ENCODE data around the gene COX4I1. TPM values are rescaled to one million over a fixed set of nuclear protein-coding genes. Genes with fewer than 3 reads are reported as not detected.
A peak's percentile ranks its signal among the peaks of the same experiment; 100 is the strongest.

The COX4I1 gene
- total RNA-seq, 2 experiments from 2014 or later = 374 to 508 TPM

GRCh38 chr16:85770741-85771140 is 28.8 kb upstream of the COX4I1 start:
- no peaks in the 10 kb centered on the region for H3K9me3 Mint-ChIP-seq (ENCODE audit: low read depth)
- H3K4me1 Mint-ChIP-seq = no peaks in the 10 kb centered on the region
- no peak for ATAC-seq
- H3K4me3 Mint-ChIP-seq = no peak overlapping the region
- H3K27me3 Mint-ChIP-seq = no peaks in the 10 kb centered on the region
- POLR2A ChIA-PET = interaction anchor here (0.6 kb wide), 1 partner anchor 43 kb away, joined by 3 read pairs; no protein-coding TSS in a partner anchor
- H3K36me3 Mint-ChIP-seq (ENCODE audit: low read depth) = peaks cover 1% of the 10 kb centered on the region
- CTCF ChIA-PET = interaction anchor here (0.5 to 0.8 kb wide), 2 partner anchors 10 to 95 kb away, joined by 3 read pairs; no protein-coding TSS in a partner anchor
- no peak for DNase-seq
- H3K27ac Mint-ChIP-seq = no peak overlapping the region
- intact Hi-C loops (cut with DNase I, micrococcal nuclease) = no loop called here

GRCh38 chr16:85773044-85773443 is 26.5 kb upstream of the COX4I1 start:
- no peak for DNase-seq
- no peak for ATAC-seq
- H3K4me1 Mint-ChIP-seq = no peaks in the 10 kb centered on the region
- intact Hi-C loops (cut with DNase I, micrococcal nuclease) = no loop called here
- peaks cover 7% of the 10 kb centered on the region for H3K36me3 Mint-ChIP-seq (ENCODE audit: low read depth)
- no peaks in the 10 kb centered on the region for H3K9me3 Mint-ChIP-seq (ENCODE audit: low read depth)
- ChIA-PET CTCF (no interaction called here), POLR2A (no interaction called here)
- H3K4me3 Mint-ChIP-seq = no peak overlapping the region
- no peaks in the 10 kb centered on the region for H3K27me3 Mint-ChIP-seq
- H3K27ac Mint-ChIP-seq = no peak overlapping the region

GRCh38 chr16:85774136-85774535 is 25.4 kb upstream of the COX4I1 start:
- no peaks in the 10 kb centered on the region for H3K9me3 Mint-ChIP-seq (ENCODE audit: low read depth)
- ChIA-PET POLR2A (no interaction called here), CTCF (interaction anchor here (0.6 kb wide), 1 partner anchor 213 kb away, joined by 3 read pairs; no protein-coding TSS in a partner anchor)
- no peaks in the 10 kb centered on the region for H3K27me3 Mint-ChIP-seq
- peaks cover 3% of the 10 kb centered on the region for H3K4me1 Mint-ChIP-seq
- H3K36me3 Mint-ChIP-seq (ENCODE audit: low read depth) = peaks cover 12% of the 10 kb centered on the region
- DNase-seq = no peak
- no peak overlapping the region for H3K4me3 Mint-ChIP-seq
- ATAC-seq = no peak
- no peak overlapping the region for H3K27ac Mint-ChIP-seq
- intact Hi-C loops (cut with DNase I, micrococcal nuclease) = no loop called here

GRCh38 chr16:85774811-85775210 is 24.7 kb upstream of the COX4I1 start:
- no peaks in the 10 kb centered on the region for H3K9me3 Mint-ChIP-seq (ENCODE audit: low read depth)

GRCh38 chr16:85777583-85778310 is 21.7 kb upstream of the COX4I1 start:
- ChIA-PET POLR2A (interaction anchor here (0.7 kb wide), 1 partner anchor 141 kb away, joined by 3 read pairs; no protein-coding TSS in a partner anchor), CTCF (interaction anchor here (0.7 kb wide), 1 partner anchor 158 kb away, joined by 3 read pairs; no protein-coding TSS in a partner anchor)
- peaks cover 32% of the 10 kb centered on the region for H3K36me3 Mint-ChIP-seq (ENCODE audit: low read depth)
- H3K9me3 Mint-ChIP-seq (ENCODE audit: low read depth) = no peaks in the 10 kb centered on the region
- peaks cover 5% of the 10 kb centered on the region for H3K4me1 Mint-ChIP-seq
- H3K4me3 Mint-ChIP-seq = no peak overlapping the region
- DNase-seq (no peak), ATAC-seq (no peak)
- intact Hi-C loops (cut with DNase I, micrococcal nuclease) = no loop called here
- H3K27me3 Mint-ChIP-seq = no peaks in the 10 kb centered on the region
- no peak overlapping the region for H3K27ac Mint-ChIP-seq

More at GRCh38 chr16:85774811-85775210, 24.7 kb upstream of the COX4I1 start:
- peaks cover 17% of the 10 kb centered on the region for H3K36me3 Mint-ChIP-seq (ENCODE audit: low read depth)
- no peak overlapping the region for H3K27ac Mint-ChIP-seq
- no peak for ATAC-seq
- H3K27me3 Mint-ChIP-seq = no peaks in the 10 kb centered on the region
- H3K4me1 Mint-ChIP-seq = peaks cover 5% of the 10 kb centered on the region
- POLR2A ChIA-PET = no interaction called here
- intact Hi-C loops (cut with DNase I, micrococcal nuclease) = no loop called here
- H3K4me3 Mint-ChIP-seq = no peak overlapping the region
- DNase-seq = no peak
- CTCF ChIA-PET = no interaction called here

- Mint-ChIP-seq H3K27ac (no peak overlapping the region), H3K4me3 (no peak overlapping the region), H3K36me3 (ENCODE audit: low read depth) (peaks cover 32% of the 10 kb centered on the region), H3K9me3 (ENCODE audit: low read depth) (no peaks in the 10 kb centered on the region), H3K27me3 (no peaks in the 10 kb centered on the region), H3K4me1 (peaks cover 5% of the 10 kb centered on the region)
- intact Hi-C loops (cut with DNase I, micrococcal nuclease) = no loop called here
- POLR2A ChIA-PET = no interaction called here
- ATAC-seq (peak; percentile 86), DNase-seq (peak; percentile 61)
- CTCF ChIA-PET = interaction anchor here (0.6 kb wide), 1 partner anchor 671 kb away, joined by 3 read pairs; no protein-coding TSS in a partner anchor
These were observed 20.6 kb upstream of the COX4I1 start for GRCh38 chr16:85778873-85779272.

- intact Hi-C loops (cut with DNase I, micrococcal nuclease) = no loop called here
- POLR2A ChIA-PET = no interaction called here
These were observed 19.2 kb upstream of the COX4I1 start for GRCh38 chr16:85780281-85780680.

GRCh38 chr16:85781156-85781555 is 18.3 kb upstream of the COX4I1 start:
- Mint-ChIP-seq H3K27me3 (no peaks in the 10 kb centered on the region), H3K4me3 (no peak overlapping the region), H3K4me1 (peaks cover 5% of the 10 kb centered on the region), H3K27ac (no peak overlapping the region), H3K9me3 (ENCODE audit: low read depth) (no peaks in the 10 kb centered on the region), H3K36me3 (ENCODE audit: low read depth) (peaks cover 39% of the 10 kb centered on the region)
- POLR2A ChIA-PET = no interaction called here
- DNase-seq (no peak), ATAC-seq (no peak)
- intact Hi-C loops (cut with DNase I, micrococcal nuclease) = no loop called here
- CTCF ChIA-PET = no interaction called here

More at GRCh38 chr16:85780281-85780680, 19.2 kb upstream of the COX4I1 start:
- no peak overlapping the region for H3K4me3 Mint-ChIP-seq
- no peaks in the 10 kb centered on the region for H3K9me3 Mint-ChIP-seq (ENCODE audit: low read depth)
- DNase-seq (no peak), ATAC-seq (no peak)
- H3K27me3 Mint-ChIP-seq = no peaks in the 10 kb centered on the region
- CTCF ChIA-PET = no interaction called here
- no peak overlapping the region for H3K27ac Mint-ChIP-seq
- H3K4me1 Mint-ChIP-seq = peaks cover 5% of the 10 kb centered on the region
- H3K36me3 Mint-ChIP-seq (ENCODE audit: low read depth) = peaks cover 32% of the 10 kb centered on the region

- H3K4me3 Mint-ChIP-seq = no peak overlapping the region
- CTCF ChIA-PET = no interaction called here
- no peak overlapping the region for H3K27ac Mint-ChIP-seq
- ATAC-seq (no peak), DNase-seq (no peak)
- no peaks in the 10 kb centered on the region for H3K9me3 Mint-ChIP-seq (ENCODE audit: low read depth)
- H3K4me1 Mint-ChIP-seq = peaks cover 5% of the 10 kb centered on the region
- H3K27me3 Mint-ChIP-seq = no peaks in the 10 kb centered on the region
- intact Hi-C loops (cut with DNase I, micrococcal nuclease) = no loop called here
- peaks cover 42% of the 10 kb centered on the region for H3K36me3 Mint-ChIP-seq (ENCODE audit: low read depth)
- POLR2A ChIA-PET = no interaction called here
These were observed 17.7 kb upstream of the COX4I1 start for GRCh38 chr16:85781695-85782370.

GRCh38 chr16:85782451-85782850 is 17.0 kb upstream of the COX4I1 start:
- peaks cover 47% of the 10 kb centered on the region for H3K36me3 Mint-ChIP-seq (ENCODE audit: low read depth)
- peaks cover 5% of the 10 kb centered on the region for H3K4me1 Mint-ChIP-seq
- H3K4me3 Mint-ChIP-seq = no peak overlapping the region
- H3K27ac Mint-ChIP-seq = no peak overlapping the region
- intact Hi-C loops (cut with DNase I, micrococcal nuclease) = no loop called here
- no peaks in the 10 kb centered on the region for H3K27me3 Mint-ChIP-seq
- CTCF ChIA-PET = no interaction called here
- DNase-seq = no peak
- POLR2A ChIA-PET = no interaction called here
- no peak for ATAC-seq
- H3K9me3 Mint-ChIP-seq (ENCODE audit: low read depth) = no peaks in the 10 kb centered on the region

GRCh38 chr16:85783441-85783840 is 16.1 kb upstream of the COX4I1 start:
- no peaks in the 10 kb centered on the region for H3K27me3 Mint-ChIP-seq
- no peak for ATAC-seq
- intact Hi-C loops (cut with DNase I, micrococcal nuclease) = no loop called here
- H3K4me3 Mint-ChIP-seq = no peak overlapping the region
- no peak for DNase-seq
- H3K9me3 Mint-ChIP-seq (ENCODE audit: low read depth) = no peaks in the 10 kb centered on the region
- H3K27ac Mint-ChIP-seq = peak overlapping the region; percentile 13
- peaks cover 50% of the 10 kb centered on the region for H3K36me3 Mint-ChIP-seq (ENCODE audit: low read depth)
- H3K4me1 Mint-ChIP-seq = peaks cover 5% of the 10 kb centered on the region
- CTCF ChIA-PET = no interaction called here
- POLR2A ChIA-PET = no interaction called here

GRCh38 chr16:85784813-85785212 is 14.7 kb upstream of the COX4I1 start:
- Mint-ChIP-seq H3K27ac (no peak overlapping the region), H3K36me3 (ENCODE audit: low read depth) (peaks cover 49% of the 10 kb centered on the region), H3K9me3 (ENCODE audit: low read depth) (no peaks in the 10 kb centered on the region), H3K27me3 (no peaks in the 10 kb centered on the region), H3K4me1 (peaks cover 2% of the 10 kb centered on the region), H3K4me3 (no peak overlapping the region)
- ATAC-seq (no peak), DNase-seq (no peak)
- intact Hi-C loops (cut with DNase I, micrococcal nuclease) = no loop called here
- POLR2A ChIA-PET = no interaction called here
- CTCF ChIA-PET = no interaction called here
